Stimulated activated naive B cell treated with anti-CD40 and anti-IgM and Interleukin-4, amounts not matched to agents 10 μg/mL and 1 μg/mL and 100 μg/mL, for 72 hours (primary cell): Measurements from ENCODE around the gene ZMPSTE24.
"Not testable (repeated sequence)": the region's sequence is repeated elsewhere in the genome, so short reads cannot be mapped to it uniquely, and the experiment has no call there.

Experiments used
- ATAC-seq, 2 donors: fragments of 150-1000 bp; cut with Tn5 transposase; replicated peaks; 2 replicates each; pipeline ENCODE4 v1.10.0; 2021; ENCODE audit warnings: moderate library complexity in 1 of 2
- DNase-seq: peaks from one replicate; pipeline ENCODE4 v3.0.0; 2021
- H3K27ac Mint-ChIP-seq: one replicate; pipeline ENCODE4 v1.8.0; 2022; ENCODE audit warnings: mild to moderate bottlenecking, mixed read lengths
- H3K27me3 Mint-ChIP-seq, 2 donors: one replicate each; pipeline ENCODE4 v1.8.0; 2022; ENCODE audit warnings: mixed read lengths in 2 of 2
- H3K36me3 Mint-ChIP-seq, 2 donors: one replicate each; pipeline ENCODE4 v1.8.0; 2022; ENCODE audit warnings: mixed read lengths in 2 of 2, mild to moderate bottlenecking in 1 of 2
- H3K4me1 Mint-ChIP-seq, 2 donors: one replicate each; pipeline ENCODE4 v1.8.0; 2022; ENCODE audit warnings: mixed read lengths in 2 of 2, mild to moderate bottlenecking in 1 of 2
- H3K4me3 Mint-ChIP-seq, 2 donors: one replicate each; pipeline ENCODE4 v1.8.0; 2022; ENCODE audit warnings: mild to moderate bottlenecking in 2 of 2, mixed read lengths in 2 of 2, moderate library complexity in 1 of 2
- H3K9me3 Mint-ChIP-seq, 2 donors: one replicate each; pipeline ENCODE4 v1.8.0; 2022; ENCODE audit warnings: mixed read lengths in 2 of 2, mild to moderate bottlenecking in 1 of 2

ZMPSTE24 gene

DNA sequence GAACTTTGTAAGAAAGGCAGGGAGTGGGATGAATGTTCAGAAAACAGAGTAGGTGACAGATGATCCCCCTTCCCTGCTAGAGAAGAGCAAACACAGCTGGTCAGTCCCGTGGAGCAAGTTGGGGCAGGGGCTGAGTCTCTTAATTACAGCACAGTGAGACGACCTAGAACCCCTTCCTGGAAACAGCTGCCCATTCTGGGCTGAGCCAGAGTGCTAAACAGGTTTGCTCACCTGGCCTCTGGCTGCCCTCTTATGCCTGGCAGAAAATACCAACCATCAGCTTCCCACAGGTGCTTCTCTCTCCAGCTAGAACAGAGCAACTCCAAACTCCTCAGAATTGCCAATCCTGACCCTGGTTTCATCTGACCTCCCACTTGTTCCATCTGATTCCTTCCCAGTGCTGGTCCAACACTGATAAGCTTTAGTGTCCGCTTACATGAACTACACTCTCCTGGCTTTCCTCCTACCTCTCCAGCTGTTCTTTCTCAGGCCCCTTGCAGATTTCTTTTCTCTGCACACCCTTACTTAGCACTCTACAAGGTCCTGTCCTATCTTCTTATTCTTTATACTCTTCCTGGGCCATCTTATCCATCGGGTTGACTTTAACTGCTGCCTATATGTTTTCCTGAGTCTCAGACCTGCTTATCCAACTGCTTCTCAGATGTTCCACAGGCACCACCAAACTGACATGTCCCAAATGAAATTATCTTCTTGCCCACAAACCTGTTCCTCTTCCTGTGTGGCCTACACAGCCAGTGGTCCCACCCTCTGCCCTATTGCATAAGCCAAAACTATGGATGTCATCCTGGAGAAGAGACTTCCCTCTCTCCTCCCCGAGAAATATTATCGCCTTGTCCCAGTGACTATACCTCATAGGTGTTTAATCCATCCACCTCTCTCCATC, 81.6 kb downstream of the ZMPSTE24 start:
- ATAC-seq = no peak
- no peaks in the 10 kb centered on the region for H3K27me3 Mint-ChIP-seq
- peaks cover 35 to 57% of the 10 kb centered on the region in 2 donors for H3K4me1 Mint-ChIP-seq
- no peak overlapping the region for H3K27ac Mint-ChIP-seq
- H3K36me3 Mint-ChIP-seq = no peaks in the 10 kb centered on the region
- H3K9me3 Mint-ChIP-seq = peaks cover 0 to 3% of the 10 kb centered on the region in 2 donors
- H3K4me3 Mint-ChIP-seq = peak overlapping the region in 1 of 2 donors; percentile 1
- no peak for DNase-seq

DNA sequence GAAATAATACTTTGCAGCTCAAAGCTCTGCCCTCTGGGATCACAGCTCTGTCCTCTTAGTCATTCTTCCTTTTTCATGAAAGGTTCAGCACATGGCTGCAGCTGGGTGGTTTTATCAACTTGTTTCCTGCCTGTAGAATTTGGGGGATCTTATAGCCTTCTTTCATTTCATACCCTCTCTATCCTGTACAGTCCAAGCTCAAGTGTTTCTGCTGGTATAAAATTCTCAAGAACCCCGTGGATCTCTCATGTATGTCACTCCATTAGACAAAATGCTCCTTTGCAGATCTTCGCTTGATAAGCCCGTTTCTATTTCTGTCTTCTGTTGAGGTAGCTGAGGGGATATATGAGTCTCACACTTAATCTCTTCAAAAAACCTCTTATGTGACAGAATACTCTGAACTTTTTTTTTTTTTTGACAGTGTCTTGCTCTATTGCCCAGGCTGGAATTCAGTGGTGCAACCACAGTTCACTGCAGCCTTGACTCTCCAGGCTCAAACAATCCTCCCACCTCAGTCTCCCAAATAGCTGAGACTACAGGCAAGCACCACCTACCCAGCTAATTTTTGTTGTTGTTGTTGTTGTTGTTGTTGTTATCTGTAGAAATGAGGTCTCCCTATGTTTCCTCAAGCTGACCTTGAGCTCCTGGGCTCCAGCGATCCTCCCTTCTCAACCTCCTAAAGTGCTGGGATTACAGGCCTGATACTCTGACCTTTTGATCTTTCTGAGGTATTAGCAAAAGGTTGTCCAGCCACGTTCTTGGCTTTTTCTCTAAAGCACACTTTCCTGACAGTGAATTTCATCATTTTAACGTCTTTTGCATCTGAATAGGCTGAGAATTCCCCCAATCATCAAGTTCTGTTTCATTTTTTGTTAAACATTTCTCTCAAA, 83.7 kb downstream of the ZMPSTE24 start:
- peaks cover 0 to 3% of the 10 kb centered on the region in 2 donors for H3K9me3 Mint-ChIP-seq
- H3K36me3 Mint-ChIP-seq = no peaks in the 10 kb centered on the region
- H3K4me3 Mint-ChIP-seq = peak overlapping the region in 1 of 2 donors; percentile 29
- DNase-seq = no peak
- H3K4me1 Mint-ChIP-seq = peaks cover 40 to 66% of the 10 kb centered on the region in 2 donors
- peak; percentile 6 to 16 for ATAC-seq
- H3K27ac Mint-ChIP-seq = peak overlapping the region; percentile 89
- H3K27me3 Mint-ChIP-seq = no peaks in the 10 kb centered on the region

DNA sequence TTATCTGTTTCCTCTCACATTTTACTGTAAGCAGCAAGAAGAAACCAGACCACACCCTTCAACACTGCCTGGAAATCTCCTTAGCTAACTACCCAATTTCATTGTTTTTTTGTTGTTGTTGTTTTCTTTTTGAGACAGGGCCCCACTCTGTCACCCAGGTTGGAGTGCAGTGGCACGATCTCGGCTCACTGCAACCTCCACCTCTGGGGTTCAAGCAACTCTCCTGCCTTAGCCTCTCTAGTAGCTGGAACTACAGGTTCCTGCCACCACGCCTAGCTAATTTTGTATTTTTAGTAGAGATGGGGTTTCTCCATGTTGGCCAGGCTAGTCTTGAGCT, 84.3 kb downstream of the ZMPSTE24 start:
- H3K27me3 Mint-ChIP-seq, DNase-seq, H3K9me3 Mint-ChIP-seq, ATAC-seq, H3K36me3 Mint-ChIP-seq: not testable (repeated sequence)
- H3K27ac Mint-ChIP-seq = peak overlapping the region; percentile 89
- H3K4me3 Mint-ChIP-seq = peak overlapping the region in 1 of 2 donors; percentile 40
- H3K4me1 Mint-ChIP-seq = peaks cover 40 to 66% of the 10 kb centered on the region in 2 donors
